ENCODE data around the gene CCDC69.

The CCDC69 gene

GRCh38 chr5:151219789-151220188 lies 4.1 kb downstream of the CCDC69 start:
- TF ChIP-seq, protein P1, sequence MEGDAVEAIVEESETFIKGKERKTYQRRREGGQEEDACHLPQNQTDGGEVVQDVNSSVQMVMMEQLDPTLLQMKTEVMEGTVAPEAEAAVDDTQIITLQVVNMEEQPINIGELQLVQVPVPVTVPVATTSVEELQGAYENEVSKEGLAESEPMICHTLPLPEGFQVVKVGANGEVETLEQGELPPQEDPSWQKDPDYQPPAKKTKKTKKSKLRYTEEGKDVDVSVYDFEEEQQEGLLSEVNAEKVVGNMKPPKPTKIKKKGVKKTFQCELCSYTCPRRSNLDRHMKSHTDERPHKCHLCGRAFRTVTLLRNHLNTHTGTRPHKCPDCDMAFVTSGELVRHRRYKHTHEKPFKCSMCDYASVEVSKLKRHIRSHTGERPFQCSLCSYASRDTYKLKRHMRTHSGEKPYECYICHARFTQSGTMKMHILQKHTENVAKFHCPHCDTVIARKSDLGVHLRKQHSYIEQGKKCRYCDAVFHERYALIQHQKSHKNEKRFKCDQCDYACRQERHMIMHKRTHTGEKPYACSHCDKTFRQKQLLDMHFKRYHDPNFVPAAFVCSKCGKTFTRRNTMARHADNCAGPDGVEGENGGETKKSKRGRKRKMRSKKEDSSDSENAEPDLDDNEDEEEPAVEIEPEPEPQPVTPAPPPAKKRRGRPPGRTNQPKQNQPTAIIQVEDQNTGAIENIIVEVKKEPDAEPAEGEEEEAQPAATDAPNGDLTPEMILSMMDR (IDR thresholded peaks at IDR 0.05): no peak
- H3K27me3 ChIP-seq: no peaks in the 10 kb centered on the region
- H3K36me3 ChIP-seq: no peaks in the 10 kb centered on the region
- peak overlapping the region; percentile 100 for H3K27ac ChIP-seq
- H3K4me3 ChIP-seq (ENCODE audit: low read depth in 1 of 2, low read length in 1 of 2): no peak overlapping the region
- peaks cover 88 to 91% of the 10 kb centered on the region in 2 experiments for H3K4me1 ChIP-seq (ENCODE audit: control insufficient read depth in 1 of 2, insufficient read depth in 1 of 2, low read depth in 1 of 2, low read length in 1 of 2)
- no peaks in the 10 kb centered on the region for H3K9me3 ChIP-seq

DNA sequence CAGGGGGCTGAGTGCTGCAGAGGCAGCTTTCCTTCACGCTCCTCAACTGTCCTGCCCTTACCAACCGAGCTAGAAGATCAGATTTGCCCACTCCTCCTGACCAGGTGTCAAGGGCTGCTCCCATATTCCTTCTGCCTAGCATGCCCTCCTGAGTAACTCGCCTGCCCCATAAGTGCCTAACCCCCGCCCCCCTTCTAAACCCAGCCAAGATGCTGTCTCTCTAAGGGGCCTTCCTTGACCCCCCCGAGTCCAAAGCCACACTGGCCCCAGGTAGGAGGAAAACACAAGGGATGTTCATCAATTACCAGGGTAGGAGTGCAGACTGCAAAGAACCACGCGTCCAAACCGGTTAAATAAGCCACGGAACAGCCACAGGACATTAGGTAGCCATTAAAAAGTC lies 4.8 kb downstream of the CCDC69 start:
- H3K27ac ChIP-seq: no peak overlapping the region
- no peaks in the 10 kb centered on the region for H3K36me3 ChIP-seq
- no peaks in the 10 kb centered on the region for H3K27me3 ChIP-seq
- H3K4me1 ChIP-seq (ENCODE audit: control insufficient read depth in 1 of 2, insufficient read depth in 1 of 2, low read depth in 1 of 2, low read length in 1 of 2): peaks cover 88 to 91% of the 10 kb centered on the region in 2 experiments
- no peaks in the 10 kb centered on the region for H3K9me3 ChIP-seq
- H3K4me3 ChIP-seq (ENCODE audit: low read depth in 1 of 2, low read length in 1 of 2): no peak overlapping the region
- TF ChIP-seq, protein P1 (IDR thresholded peaks at IDR 0.05): no peak

GRCh38 chr5:151218177-151218576 lies 5.7 kb downstream of the CCDC69 start:
- H3K27me3 ChIP-seq: no peaks in the 10 kb centered on the region
- H3K9me3 ChIP-seq: no peaks in the 10 kb centered on the region
- H3K27ac ChIP-seq: peak overlapping the region; percentile 97
- peaks cover 88 to 93% of the 10 kb centered on the region in 2 experiments for H3K4me1 ChIP-seq (ENCODE audit: control insufficient read depth in 1 of 2, insufficient read depth in 1 of 2, low read depth in 1 of 2, low read length in 1 of 2)
- H3K4me3 ChIP-seq (ENCODE audit: low read depth in 1 of 2, low read length in 1 of 2): no peak overlapping the region
- H3K36me3 ChIP-seq: no peaks in the 10 kb centered on the region
- TF ChIP-seq, protein P1 (IDR thresholded peaks at IDR 0.05): no peak

DNA sequence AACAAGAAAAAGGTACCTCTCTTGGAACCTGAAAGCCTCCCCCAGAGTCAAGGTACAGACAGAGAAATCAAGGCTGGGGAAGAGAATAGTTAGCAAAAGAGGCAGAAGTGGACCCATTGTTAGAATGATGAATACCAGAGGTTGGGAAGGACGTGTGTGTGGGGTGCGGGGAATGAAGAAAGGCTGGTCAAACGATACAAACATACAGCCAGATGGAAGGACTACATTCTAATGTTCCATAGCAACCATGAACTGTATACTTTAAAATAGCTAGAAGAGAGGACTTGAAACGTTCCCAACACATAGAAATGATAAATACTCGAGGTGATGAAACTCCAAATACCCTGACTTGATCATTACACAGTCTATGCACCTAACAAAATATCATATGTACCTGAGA lies 7.1 kb downstream of the CCDC69 start:
- H3K27ac ChIP-seq: peak overlapping the region; percentile 97
- no peaks in the 10 kb centered on the region for H3K27me3 ChIP-seq
- H3K36me3 ChIP-seq: no peaks in the 10 kb centered on the region
- H3K9me3 ChIP-seq: no peaks in the 10 kb centered on the region
- no peak overlapping the region for H3K4me3 ChIP-seq (ENCODE audit: low read depth in 1 of 2, low read length in 1 of 2)
- H3K4me1 ChIP-seq (ENCODE audit: control insufficient read depth in 1 of 2, insufficient read depth in 1 of 2, low read depth in 1 of 2, low read length in 1 of 2): peaks cover 87 to 93% of the 10 kb centered on the region in 2 experiments
- TF ChIP-seq, protein P1 (IDR thresholded peaks at IDR 0.05): no peak

GRCh38 chr5:151215546-151215880 lies 8.4 kb downstream of the CCDC69 start:
- Histone ChIP-seq H3K4me1 (ENCODE audit: control insufficient read depth in 1 of 2, insufficient read depth in 1 of 2, low read depth in 1 of 2, low read length in 1 of 2) (peaks cover 87 to 93% of the 10 kb centered on the region in 2 experiments), H3K4me3 (ENCODE audit: low read depth in 1 of 2, low read length in 1 of 2) (peak overlapping the region; percentile 54 to 62)

More at GRCh38 chr5:151215546-151215880, 8.4 kb downstream of the CCDC69 start:
- TF ChIP-seq, protein P1 (IDR thresholded peaks at IDR 0.05): no peak
- H3K27me3 ChIP-seq: no peaks in the 10 kb centered on the region
- H3K36me3 ChIP-seq: no peaks in the 10 kb centered on the region
- H3K27ac ChIP-seq: peak overlapping the region; percentile 97
- H3K9me3 ChIP-seq: no peaks in the 10 kb centered on the region

Data from neutrophil (primary cell).